GM19463 (cell line): ENCODE data around the gene B4GALNT4.
"Not testable (repeated sequence)": the region's sequence is repeated elsewhere in the genome, so short reads cannot be mapped to it uniquely, and the experiment has no call there.

Source experiments
- ATAC-seq: cut with Tn5 transposase; IDR thresholded peaks from one replicate; pipeline ENCODE4 v1.9.1; 2021; ENCODE audit warnings: mild to moderate bottlenecking, moderate library complexity; ENCODE audit not compliant: unreplicated experiment

B4GALNT4 gene

GRCh38 chr11:418343-419247 lies 49.3 kb downstream of the B4GALNT4 start:
- ATAC-seq: no peak

- no peak for ATAC-seq
Measured at GRCh38 chr11:419248-420005, 50.1 kb downstream of the B4GALNT4 start.

- ATAC-seq: no peak
Measured at GRCh38 chr11:420054-420910, 51.0 kb downstream of the B4GALNT4 start.

- ATAC-seq: no peak
Measured at GRCh38 chr11:420911-421321, 51.6 kb downstream of the B4GALNT4 start.

GRCh38 chr11:422249-422656 lies 53.0 kb downstream of the B4GALNT4 start:
- ATAC-seq: no peak

- no peak for ATAC-seq
Measured at GRCh38 chr11:424232-424631, 54.9 kb downstream of the B4GALNT4 start.

GRCh38 chr11:424766-425165 lies 55.5 kb downstream of the B4GALNT4 start:
- not testable (repeated sequence) for ATAC-seq

- no peak for ATAC-seq
Measured at GRCh38 chr11:425301-425700, 56.0 kb downstream of the B4GALNT4 start.

- no peak for ATAC-seq
Measured at GRCh38 chr11:426851-427250, 57.6 kb downstream of the B4GALNT4 start.

GRCh38 chr11:428295-428694 lies 59.0 kb downstream of the B4GALNT4 start:
- no peak for ATAC-seq

- no peak for ATAC-seq
Measured at GRCh38 chr11:429391-429790, 60.1 kb downstream of the B4GALNT4 start.

GRCh38 chr11:429931-430456 lies 60.7 kb downstream of the B4GALNT4 start:
- ATAC-seq: no peak
